Measurements from ENCODE around the gene PPIA. TPM values are rescaled to one million over a fixed set of nuclear protein-coding genes. Genes with fewer than 3 reads are reported as not detected.

Gene PPIA
- total and polyA plus RNA-seq, 8 donors: 218 to 3,648 (median 1,077) TPM

DNA sequence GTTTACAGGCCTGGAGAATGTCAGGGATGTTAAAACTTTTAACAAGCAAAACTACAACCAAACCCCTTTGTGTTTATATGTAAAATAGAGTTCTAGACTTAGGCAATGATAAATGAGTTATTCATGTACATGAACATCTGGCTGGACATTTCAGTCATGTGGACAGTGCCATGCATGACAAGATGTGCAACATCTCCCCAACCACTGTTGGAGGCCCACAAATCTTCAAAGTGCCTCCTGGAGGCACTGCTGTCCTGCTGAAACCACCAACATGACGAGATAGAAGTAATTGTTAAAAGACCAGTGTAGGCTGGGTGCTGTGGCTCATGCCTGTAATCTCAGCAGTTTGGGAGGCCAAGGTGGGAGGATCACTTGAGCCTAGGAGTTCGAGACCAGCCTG is 18.4 kb downstream of the PPIA start:
- Histone ChIP-seq H3K27me3 (no peaks in the 10 kb centered on the region), H3K4me1 (no peaks in the 10 kb centered on the region), H3K9me3 (no peaks in the 10 kb centered on the region), H3K36me3 (no peaks in the 10 kb centered on the region), H3K27ac (no peak overlapping the region), H3K4me3 (no peak overlapping the region)
- intact Hi-C loops (cut with DNase I; ENCODE audit: low total_unique reads): no loop called here
- 83 to 96% (median 93%) methylated on average over 2 of the region's 2 CpGs for WGBS, 5 donors
- no peak for TF ChIP-seq POLR2AphosphoS5 (IDR thresholded peaks at IDR 0.05)
- no peak for TF ChIP-seq EP300 (IDR thresholded peaks at IDR 0.05)
- no peak for TF ChIP-seq POLR2A (IDR thresholded peaks at IDR 0.05)
- no peak for TF ChIP-seq CTCF (IDR thresholded peaks at IDR 0.05)
- no peak for DNase-seq

- WGBS, 5 donors: 29 to 78% (median 69%) methylated on average over 1 to 2 of the region's 2 CpGs
- H3K4me1 ChIP-seq: no peaks in the 10 kb centered on the region
- no peaks in the 10 kb centered on the region for H3K27me3 ChIP-seq
- no peaks in the 10 kb centered on the region for H3K9me3 ChIP-seq
- intact Hi-C loops (cut with DNase I; ENCODE audit: low total_unique reads): no loop called here
- no peaks in the 10 kb centered on the region for H3K36me3 ChIP-seq
- H3K27ac ChIP-seq: no peak overlapping the region
- no peak overlapping the region for H3K4me3 ChIP-seq
- TF ChIP-seq POLR2A (IDR thresholded peaks at IDR 0.05) (no peak), POLR2AphosphoS5 (IDR thresholded peaks at IDR 0.05) (no peak), EP300 (IDR thresholded peaks at IDR 0.05) (no peak), CTCF (IDR thresholded peaks at IDR 0.05) (no peak)
- no peak for DNase-seq
Observed at GRCh38 chr7:44819292-44819691, 22.8 kb downstream of the PPIA start.

DNA sequence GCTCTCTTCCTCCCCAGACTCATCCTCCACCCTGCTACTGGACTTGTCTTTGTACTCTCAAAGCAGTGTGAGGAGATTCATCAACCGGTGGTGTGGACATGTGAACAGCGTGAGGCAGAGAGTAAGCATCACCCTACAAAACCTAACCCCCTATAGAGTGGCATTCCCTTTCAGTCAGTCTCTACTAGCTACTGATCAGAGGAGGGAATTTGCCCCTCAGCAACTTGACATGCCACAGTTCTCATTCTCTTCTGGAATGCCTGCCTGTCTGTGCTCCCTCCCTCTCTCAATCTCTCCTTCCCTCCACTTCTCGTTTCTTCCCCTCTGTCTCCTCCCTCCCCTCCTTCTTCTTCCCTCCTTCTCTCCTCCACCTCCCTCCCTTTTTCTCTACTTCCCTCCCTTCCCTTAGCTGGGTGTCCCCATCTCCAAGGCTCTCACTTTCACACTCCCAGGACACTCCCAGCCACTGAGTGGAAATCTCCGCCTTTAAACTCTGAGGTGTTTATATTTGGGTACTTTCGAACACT is 26.8 kb downstream of the PPIA start:
- Histone ChIP-seq H3K4me3 (no peak overlapping the region), H3K9me3 (no peaks in the 10 kb centered on the region), H3K27ac (no peak overlapping the region), H3K4me1 (no peaks in the 10 kb centered on the region), H3K27me3 (no peaks in the 10 kb centered on the region), H3K36me3 (peaks cover 3 to 28% (median 28%) of the 10 kb centered on the region in 4 donors)
- intact Hi-C loops (cut with DNase I; ENCODE audit: low total_unique reads): no loop called here
- no peak for DNase-seq
- no peak for TF ChIP-seq EP300 (IDR thresholded peaks at IDR 0.05)
- 70 to 81% (median 76%) methylated on average over 5 of the region's 5 CpGs for WGBS, 5 donors

DNA sequence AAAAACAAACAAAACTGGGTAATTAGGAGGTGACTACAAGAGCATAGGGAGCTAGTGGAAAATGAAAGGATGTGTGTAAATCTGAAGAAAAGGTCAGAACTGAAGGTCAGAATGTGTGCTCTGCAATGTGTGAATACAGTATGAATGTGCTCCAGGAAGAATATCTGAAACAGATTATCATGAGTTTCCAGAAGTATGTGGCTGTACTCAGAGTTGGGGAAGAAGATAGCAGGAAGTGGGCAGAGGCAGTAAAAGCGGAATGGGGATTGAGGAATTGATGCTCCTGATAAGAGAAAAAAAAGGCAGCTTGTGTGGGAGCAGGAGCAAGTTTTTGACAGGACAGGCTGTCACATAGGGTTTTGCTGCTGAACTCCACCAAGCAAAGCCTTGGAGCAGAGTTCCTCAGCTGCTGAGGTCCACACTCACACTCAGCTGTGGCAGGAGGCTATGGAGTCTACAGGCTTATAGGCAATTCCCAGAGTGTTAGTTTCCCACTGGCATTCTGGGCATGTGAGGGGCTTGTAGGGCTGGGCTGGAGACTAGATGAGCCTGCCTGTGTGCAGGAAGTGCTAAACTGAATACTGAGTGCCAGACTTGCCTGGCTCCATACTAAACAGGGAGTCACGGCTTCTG is 28.5 kb downstream of the PPIA start:
- Histone ChIP-seq H3K27ac (no peak overlapping the region), H3K27me3 (no peaks in the 10 kb centered on the region), H3K4me1 (no peaks in the 10 kb centered on the region), H3K36me3 (peaks cover 5 to 45% (median 44%) of the 10 kb centered on the region in 4 donors), H3K4me3 (no peak overlapping the region), H3K9me3 (no peaks in the 10 kb centered on the region)
- WGBS, 5 donors: 74 to 83% (median 78%) methylated on average over 2 of the region's 2 CpGs
- intact Hi-C loops (cut with DNase I; ENCODE audit: low total_unique reads): no loop called here
- no peak for TF ChIP-seq POLR2A (IDR thresholded peaks at IDR 0.05)
- no peak for TF ChIP-seq EP300 (IDR thresholded peaks at IDR 0.05)
- TF ChIP-seq CTCF (IDR thresholded peaks at IDR 0.05): no peak
- no peak for DNase-seq

DNA sequence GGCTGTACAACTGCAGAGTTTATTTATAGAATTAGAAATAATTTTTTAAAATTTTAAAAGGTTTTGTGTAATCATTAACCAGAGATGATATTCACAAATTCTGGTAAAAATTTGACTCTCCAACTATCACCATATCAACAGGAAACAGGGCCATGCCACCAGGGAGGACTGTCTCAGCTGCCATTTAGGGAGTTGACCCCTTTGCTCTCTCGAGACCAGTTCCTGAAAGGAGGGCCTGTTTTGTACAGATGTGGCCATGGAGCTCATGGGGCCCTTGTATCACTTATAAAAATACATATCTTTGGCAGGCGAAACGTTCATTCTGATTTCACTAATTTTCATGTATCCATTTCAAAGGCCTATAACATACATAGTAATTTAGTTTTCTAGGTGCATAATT is 31.1 kb downstream of the PPIA start:
- Histone ChIP-seq H3K4me1 (no peaks in the 10 kb centered on the region), H3K4me3 (no peak overlapping the region), H3K27ac (no peak overlapping the region), H3K36me3 (peaks cover 13 to 71% (median 70%) of the 10 kb centered on the region in 4 donors), H3K9me3 (no peaks in the 10 kb centered on the region), H3K27me3 (no peaks in the 10 kb centered on the region)
- DNase-seq: no peak
- TF ChIP-seq EP300 (IDR thresholded peaks at IDR 0.05) (no peak), POLR2A (IDR thresholded peaks at IDR 0.05) (no peak), POLR2AphosphoS5 (IDR thresholded peaks at IDR 0.05) (no peak), CTCF (IDR thresholded peaks at IDR 0.05) (no peak)
- WGBS, 5 donors: 80 to 90% (median 82%) methylated on average over 3 of the region's 3 CpGs
- intact Hi-C loops (cut with DNase I; ENCODE audit: low total_unique reads): no loop called here
